Fibroblast of skin of scalp (primary cell): Measurements from ENCODE around the gene ZGRF1. TPM values are rescaled to one million over a fixed set of nuclear protein-coding genes. Genes with fewer than 3 reads are reported as not detected.
A peak's percentile ranks its signal among the peaks of the same experiment; 100 is the strongest.
"Not testable (repeated sequence)": the region's sequence is repeated elsewhere in the genome, so short reads cannot be mapped to it uniquely, and the experiment has no call there.

ENCODE experiments used
- DNase-seq: peaks from one replicate; pipeline ENCODE4 v3.0.0-alpha.2; 2013
- polyA plus RNA-seq, 2 experiments: library from polyadenylated mRNA; unstranded; fragments of 120-200 nt; gene quantifications; one replicate each; pipeline ENCODE4 v1.2.1, GENCODE V29; 2013; ENCODE audit not compliant: insufficient read length in 2 of 2

The ZGRF1 gene, protein sequence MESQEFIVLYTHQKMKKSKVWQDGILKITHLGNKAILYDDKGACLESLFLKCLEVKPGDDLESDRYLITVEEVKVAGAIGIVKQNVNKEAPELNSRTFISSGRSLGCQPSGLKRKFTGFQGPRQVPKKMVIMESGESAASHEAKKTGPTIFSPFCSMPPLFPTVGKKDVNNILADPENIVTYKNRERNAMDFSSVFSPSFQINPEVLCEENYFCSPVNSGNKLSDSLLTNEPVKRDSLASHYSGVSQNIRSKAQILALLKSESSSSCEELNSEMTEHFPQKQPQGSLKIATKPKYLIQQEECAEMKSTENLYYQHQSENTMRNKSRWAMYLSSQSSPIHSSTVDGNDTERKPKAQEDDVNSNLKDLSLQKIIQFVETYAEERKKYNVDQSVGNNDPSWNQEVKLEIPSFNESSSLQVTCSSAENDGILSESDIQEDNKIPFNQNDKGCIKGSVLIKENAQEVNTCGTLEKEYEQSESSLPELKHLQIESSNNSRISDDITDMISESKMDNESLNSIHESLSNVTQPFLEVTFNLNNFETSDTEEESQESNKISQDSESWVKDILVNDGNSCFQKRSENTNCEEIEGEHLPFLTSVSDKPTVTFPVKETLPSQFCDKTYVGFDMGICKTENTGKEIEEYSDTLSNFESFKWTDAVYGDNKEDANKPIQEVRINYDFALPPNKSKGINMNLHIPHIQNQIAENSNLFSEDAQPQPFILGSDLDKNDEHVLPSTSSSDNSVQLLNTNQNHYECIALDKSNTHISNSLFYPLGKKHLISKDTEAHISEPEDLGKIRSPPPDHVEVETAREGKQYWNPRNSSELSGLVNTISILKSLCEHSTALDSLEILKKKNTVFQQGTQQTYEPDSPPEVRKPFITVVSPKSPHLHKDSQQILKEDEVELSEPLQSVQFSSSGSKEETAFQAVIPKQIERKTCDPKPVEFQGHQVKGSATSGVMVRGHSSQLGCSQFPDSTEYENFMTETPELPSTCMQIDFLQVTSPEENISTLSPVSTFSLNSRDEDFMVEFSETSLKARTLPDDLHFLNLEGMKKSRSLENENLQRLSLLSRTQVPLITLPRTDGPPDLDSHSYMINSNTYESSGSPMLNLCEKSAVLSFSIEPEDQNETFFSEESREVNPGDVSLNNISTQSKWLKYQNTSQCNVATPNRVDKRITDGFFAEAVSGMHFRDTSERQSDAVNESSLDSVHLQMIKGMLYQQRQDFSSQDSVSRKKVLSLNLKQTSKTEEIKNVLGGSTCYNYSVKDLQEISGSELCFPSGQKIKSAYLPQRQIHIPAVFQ (N-terminal part only)
- polyA plus RNA-seq (2013, experiment 1 of 2; ENCODE audit: insufficient read length): 3.9 TPM
- 4.4 TPM for polyA plus RNA-seq (2013, experiment 2 of 2; ENCODE audit: insufficient read length)

DNA sequence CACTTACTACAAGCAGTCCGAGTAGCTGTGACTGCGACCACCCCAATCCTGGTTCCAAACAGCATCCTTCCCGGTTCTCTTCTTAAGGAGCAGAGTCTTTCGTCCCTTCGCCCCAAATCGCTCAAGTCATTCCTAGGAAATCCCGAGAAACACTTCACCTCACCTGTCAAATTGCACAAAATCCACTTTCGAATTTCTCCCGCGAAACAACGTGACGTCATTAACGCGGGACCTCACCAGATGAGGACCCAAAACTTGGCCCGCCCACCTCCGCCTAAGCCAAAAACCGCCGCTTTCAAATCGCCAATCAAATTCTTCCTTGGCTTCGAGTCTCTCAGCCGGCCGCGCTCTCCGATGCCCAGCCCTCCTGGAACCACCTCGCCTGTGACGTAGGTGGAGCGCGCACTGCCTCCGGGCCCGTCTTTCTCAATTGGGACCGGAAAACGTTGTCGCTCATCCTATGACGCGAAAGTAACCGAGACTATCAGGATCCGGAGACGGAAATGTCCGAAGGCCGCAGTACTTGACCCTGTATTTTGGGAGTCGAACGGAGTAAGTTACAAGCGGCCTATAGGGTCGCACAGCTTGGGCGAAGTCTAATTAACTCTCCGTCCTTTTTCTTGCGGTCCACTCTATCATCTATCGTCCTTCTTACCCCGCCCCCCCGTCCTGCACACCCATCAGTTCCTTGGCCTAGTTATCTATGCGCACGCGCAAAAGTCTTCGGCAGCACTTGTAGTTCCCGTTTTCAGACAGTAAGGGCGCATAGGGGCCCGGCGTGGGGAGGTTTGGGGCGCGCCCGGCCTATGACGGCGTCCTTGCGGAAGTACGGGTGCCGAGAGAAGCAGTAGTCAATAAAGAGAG, at the start of gene ZGRF1, which contains the start of gene LARP7:
ZGRF1 (minus strand) TSS at position 222 of the 864 bp plus-strand sequence. CDS start 3,733 bp downstream, outside the sequence.
LARP7 (plus strand) TSS at position 456 of the 864 bp plus-strand sequence. CDS start 7,527 bp downstream, outside the sequence.
- DNase-seq: peak; percentile 100

DNA sequence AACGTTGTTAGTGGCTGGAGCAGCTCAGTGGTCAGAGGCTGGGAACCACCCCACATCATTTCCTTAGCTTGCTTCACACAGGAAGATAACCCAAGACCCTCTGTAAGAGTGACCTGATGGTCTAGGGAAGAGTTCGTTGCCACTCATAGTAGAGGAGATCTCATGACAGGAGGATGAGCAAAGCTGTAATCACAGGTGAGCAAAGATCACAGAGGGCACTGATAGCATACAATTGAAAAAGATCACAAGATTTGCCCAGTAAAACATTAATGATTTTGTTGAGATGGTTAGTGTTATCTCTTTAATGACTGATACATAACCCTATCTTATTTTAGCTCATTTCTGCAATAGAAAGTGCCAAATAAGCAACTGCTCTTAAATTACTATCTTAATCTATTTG, 44.3 kb upstream of the ZGRF1 start:
- no peak for DNase-seq

DNA sequence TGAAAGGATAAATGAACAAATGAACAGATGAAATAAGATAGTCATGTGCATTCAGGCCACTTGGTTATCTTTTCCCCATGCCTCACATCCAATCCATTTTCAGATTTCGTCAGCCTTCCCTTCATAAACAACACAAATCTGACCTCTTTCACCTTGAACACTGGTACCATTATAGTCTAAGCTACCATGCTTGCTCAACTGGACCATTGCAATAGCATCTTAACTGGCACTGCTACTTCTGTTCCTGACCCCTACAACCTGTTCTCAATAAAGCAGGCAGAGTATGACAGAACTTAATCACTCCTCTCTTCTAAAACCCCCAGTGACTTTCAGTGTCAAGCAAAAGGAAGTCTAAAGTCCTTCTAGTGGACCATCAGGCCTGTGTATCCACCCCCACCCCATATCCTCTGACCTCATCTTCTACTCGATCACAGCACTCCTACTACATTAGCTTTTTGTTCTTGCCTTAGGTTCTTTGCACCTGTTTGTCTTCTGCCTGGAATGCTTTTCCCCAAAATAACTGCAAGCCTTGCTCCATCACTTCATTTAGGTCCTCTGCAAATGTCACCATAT, 40.9 kb upstream of the ZGRF1 start:
- DNase-seq: no peak

DNA sequence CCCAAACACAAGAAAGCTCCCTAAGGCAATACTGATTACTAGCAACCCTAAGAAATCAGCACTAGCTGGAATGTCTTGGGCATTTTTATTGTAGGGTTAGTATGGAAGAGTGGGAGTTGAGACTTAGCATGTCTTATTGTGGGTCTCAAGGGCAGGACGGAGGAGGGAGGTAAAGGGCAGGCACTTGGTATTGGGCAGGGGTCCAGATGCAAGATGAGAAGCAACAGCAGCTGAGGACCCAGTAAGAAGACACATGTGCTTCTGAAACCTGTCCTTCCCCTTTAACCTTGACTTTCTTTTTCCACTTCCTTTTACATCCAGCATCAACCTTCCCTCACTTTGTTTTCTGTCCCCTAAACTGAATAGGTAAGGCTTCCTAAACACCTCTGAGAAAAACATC, 37.7 kb upstream of the ZGRF1 start:
- DNase-seq: no peak

DNA sequence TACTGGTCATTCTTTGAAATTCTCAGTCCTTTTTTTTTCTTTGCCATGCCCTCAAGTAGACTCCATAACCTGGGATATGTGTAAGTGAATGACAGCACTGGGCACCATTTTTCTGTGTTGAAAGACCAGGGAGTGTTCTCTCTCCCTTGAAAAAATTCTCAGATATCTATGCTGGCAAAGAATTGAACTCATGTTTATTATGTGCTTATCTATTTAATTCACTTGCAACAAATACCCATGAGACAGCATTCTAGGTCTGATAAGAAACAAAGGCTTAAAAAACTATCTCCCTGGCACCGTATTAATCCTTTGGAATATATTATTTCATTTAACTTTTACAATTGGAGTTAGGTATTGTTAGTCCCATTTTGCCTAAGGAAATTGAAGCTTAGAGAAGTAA, 37.0 kb upstream of the ZGRF1 start:
- no peak for DNase-seq

DNA sequence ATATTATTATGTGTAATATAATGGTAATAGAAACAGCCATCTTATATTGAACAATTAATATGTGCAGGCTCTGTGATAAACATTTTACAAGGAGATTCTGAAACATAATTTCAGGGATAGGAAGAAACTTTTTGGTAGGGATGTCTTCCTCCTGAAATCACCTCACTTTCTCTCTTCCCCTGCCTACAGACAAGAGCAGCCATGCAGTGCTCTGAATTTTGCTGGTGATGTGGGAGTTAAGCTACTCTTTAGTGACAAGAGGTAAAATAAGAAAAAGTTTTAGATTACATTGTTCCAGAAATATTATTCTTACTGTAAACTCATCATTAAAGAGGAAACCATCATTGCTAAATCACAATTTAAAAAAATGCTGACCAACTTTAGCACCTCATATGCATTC, 36.4 kb upstream of the ZGRF1 start:
- DNase-seq: no peak

DNA sequence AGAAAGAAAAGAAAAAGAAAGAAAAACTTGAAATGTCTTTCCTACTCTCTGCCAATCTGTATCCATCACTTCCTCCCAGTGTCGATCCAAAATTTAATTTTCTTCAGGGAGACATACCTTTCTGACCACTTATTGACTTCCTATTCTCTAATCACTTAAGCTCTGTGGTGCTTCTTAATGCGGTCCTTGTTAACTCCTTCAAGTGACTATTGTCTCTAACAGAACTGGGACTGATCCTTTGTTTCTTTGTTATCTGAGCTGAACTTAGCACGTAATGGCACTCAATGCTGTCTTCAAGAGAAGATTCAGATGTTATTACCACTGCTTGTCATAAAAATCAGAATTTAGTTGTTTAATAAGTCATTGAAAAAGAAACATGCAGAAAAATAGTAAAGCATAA, 31.4 kb upstream of the ZGRF1 start:
- DNase-seq: no peak

DNA sequence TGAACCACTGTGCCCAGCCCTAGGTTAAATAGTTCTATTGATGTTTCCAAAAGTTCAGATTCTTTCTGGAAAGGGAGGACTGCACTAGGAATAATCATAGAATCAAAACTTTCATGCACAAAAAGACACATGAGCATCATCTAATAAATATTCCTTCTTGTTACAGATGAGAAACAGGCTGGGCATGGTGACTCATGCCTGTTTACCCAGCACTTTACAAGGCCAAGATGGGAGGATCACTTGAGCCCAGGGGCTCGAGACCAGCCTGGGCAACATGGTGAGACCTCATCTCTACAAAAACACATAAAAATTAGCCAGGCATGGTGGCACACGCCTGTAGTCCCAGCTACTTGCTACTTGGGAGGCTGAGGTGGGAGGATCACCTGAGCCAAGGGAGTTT, 27.9 kb upstream of the ZGRF1 start:
- DNase-seq: no peak

DNA sequence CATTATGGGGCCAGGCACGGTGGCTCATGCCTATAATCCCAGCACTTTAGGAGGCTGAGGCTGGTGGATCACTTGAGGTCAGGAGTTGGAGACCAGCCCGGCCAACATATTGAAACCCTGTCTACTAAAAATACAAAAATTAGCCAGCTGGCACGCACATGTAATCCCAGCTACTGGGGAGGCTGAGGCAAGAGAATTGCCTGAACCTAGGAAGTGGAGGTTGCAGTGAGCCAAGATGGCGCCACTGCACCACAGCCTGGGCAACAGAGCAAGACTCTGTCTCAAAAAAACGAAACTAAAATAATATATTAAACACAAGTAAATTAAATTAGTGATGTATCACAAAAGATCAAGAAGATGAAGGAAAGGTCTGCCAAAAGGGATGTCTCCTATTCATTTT, 19.4 kb upstream of the ZGRF1 start:
- DNase-seq: not testable (repeated sequence)

DNA sequence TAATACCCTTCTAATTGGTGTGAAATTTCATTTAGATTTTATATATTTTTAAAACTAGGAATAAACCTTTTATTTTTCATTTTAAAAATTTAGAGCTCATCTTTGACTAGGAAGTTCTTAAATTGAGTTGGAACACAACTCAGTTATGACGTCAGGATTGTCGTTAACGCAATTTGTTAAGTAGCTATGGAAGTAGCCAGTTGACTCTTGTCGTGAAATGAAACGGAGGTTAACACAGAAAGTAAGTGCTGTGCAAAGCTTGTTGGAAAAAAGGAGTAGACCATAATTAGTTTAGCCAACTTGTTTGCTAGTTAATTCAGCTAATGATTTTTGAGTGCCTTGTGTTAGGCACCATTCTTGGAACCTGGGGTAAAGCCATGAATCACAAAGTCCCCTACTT, 18.6 kb upstream of the ZGRF1 start:
- DNase-seq: no peak

DNA sequence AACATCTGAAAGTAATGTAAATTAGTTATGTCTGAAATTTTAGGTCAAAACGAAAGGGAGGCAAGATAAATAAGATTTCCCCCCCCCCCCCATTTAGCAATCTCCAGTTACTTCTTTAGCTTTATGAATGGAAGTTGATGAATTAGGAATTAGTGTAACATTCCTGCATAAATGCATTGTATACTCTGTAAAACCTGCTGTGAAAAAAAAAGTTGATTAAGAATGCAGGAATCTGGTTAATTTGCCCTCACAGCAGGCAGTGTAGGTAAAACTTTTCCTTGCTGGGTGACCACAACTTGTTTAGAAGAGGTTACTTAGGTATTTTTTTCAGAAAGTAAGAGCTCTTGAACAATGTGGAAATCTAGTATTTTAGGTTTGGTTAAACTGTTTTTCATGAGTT, 15.5 kb upstream of the ZGRF1 start:
- DNase-seq: no peak

DNA sequence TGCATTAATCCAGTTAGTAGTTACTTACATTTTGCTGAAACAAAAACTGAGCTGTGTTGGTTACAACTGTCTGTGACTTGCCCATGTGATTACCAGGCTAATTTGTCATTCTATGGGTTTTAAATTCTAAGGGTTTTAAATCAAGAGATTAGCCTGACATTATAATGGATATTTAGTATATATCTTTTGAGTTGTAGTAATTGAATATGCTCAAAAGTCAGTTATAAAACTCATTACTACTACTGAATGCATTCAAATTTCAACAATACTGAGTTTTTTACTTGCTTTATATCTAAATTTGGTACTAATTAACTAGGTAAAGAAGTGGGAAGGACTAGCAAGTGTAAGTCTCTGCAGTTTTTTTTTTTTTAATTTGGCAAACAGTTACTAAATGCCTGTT, 14.9 kb upstream of the ZGRF1 start:
- DNase-seq: no peak

DNA sequence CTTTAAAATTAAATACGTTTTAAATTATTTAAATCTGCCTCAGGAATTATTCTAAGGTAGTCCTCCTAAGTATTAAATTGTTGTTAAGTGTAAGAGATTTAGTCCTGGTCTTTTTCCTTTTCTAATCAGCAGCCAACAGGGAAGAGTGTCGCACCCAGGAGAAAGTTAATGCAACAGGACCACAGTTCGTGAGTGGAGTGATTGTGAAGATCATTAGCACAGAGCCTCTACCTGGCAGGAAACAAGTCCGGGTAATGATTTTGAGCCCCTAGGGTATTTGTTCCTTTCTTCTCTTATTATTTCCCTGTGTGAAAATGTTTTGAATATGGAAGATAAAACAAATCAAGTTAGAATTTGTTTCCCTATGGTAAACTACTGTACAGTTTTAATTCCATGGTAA, 13.6 kb upstream of the ZGRF1 start:
- no peak for DNase-seq

DNA sequence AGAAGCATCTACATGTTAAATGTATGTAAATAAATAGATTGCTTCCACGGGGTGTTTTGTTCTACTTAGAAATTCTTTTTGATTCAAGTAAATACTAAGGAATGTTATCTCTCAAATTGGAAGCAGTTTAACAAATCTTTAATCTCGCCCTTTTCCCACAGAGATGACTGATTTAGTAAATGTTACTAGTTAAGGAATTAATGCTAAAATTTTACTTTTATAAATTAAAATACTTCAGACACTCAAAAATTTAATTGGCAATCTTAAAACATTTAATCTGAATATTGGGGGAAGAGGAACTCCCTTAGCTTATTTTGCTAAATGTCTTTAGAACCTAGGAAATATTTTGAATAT, 12.3 kb upstream of the ZGRF1 start:
- DNase-seq: no peak

DNA sequence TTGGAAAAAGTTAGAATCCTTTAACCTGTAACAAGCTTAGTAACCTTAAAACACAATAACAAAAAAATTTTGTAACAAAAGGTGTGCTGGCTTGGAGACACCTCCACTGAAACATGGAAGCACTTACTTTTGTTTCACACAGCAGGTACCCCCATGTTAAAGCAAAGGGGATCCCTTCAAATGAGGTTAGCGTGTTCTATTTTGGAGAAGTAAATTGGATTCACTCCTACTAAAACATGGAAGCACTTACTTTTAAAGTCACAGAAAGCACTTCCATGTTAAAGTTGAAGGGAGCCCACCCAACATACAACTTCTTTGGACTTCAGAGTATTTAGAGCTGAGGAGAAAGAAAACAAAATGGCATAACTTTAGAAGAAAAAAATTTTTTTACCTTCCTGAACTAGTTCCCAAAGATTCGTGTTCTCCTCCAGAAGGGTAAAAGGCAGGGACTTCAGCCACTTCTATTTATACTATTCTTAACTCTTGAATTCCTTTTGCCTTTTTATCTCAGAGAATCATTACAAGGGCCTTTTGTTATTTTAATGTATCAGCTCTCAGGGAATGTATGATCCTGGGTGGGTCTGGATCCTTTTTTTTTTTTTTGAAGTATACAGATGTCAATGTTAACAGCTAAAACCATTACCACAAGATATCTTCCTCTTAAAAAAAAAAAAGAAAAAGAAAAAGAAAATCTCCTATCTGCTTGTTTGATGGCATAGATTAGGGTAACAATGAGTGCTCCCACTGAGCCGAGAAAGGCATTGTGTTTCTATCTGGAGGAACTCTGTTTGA, 11.8 kb upstream of the ZGRF1 start:
- DNase-seq: peak; percentile 21

DNA sequence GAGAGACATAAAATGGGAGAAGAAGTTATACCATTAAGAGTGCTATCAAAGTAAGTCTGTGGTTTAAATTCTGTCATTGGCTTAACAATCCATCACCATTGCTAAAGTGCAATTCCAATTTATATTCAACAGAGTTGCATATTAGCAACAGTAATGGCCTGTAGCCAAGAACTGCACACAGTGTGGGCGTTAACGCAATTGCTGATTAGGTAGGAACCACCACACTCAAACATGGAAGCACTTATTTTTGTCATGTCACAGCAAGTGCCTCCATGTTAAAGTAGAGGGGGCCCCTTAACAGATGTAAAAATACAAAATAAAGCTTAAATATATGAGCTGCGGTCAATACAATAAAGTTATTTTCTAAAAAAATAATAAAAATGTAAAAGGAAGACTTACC, 11.1 kb upstream of the ZGRF1 start:
- DNase-seq: no peak

DNA sequence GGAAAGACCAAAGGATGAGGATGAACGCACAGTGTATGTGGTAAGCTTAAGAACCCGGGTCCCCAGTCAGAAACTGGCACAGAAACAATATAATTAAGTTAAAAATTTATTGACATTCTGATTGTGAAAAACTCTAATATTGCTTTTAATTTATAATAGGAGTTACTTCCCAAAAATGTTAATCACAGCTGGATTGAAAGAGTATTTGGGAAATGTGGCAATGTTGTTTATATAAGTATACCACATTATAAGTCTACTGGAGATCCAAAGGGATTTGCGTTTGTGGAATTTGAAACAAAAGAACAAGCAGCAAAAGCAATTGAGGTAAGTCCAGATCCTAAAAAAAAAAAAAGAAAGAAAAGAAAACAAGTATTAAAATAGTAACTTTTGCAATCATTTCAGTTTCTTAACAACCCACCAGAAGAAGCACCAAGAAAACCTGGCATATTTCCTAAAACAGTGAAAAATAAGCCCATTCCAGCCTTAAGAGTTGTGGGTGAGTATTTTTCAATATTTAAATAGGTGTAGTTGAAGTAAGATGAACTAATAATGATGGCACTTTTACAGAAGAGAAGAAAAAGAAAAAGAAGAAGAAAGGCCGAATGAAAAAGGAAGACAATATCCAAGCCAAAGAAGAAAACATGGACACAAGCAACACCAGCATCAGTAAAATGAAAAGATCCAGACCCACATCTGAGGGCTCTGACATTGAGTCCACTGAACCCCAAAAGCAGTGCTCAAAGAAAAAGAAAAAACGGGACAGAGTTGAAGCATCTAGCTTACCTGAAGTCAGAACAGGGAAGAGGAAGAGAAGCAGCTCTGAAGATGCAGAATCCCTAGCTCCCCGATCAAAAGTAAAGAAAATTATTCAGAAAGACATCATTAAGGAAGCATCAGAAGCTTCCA, 10.2 kb upstream of the ZGRF1 start:
- DNase-seq: no peak

DNA sequence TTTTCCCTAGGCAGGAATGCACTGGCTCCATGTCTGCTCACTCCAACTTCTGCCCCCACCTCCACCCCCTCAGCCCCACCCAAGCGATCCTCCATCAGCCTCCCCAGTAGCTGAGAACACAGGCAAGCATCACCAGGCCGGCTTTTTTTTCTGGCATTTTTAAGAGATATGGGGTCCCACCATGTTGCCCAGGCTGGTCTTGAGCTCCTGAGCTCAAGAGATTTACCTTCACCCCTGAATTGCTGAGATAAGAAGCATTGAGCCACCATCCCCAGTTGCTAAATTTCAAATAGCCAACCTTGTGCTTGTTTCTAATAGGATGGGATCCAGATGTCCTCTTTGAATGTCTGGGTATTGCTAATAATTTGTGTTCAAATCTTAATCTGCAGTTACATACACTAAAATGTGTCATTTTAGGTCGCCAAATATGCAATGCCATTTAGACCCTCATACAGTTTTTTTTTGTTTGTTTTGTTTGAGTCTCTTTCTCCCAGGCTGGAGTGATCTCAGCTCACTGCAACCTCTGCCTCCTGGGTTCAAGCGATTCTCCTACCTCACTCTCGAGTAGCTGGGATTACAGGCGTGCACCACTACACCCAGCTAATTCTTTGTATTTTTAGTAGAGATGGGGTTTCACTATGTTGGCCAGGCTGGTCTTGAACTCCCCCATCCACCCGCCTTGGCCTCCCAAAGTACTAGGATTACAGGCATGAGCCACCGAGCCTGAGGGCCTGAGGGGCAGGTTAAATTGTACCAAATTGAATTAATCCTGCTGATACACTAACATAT, 9.0 kb upstream of the ZGRF1 start:
- DNase-seq: no peak
